Skeletal muscle satellite cell (primary cell): Measurements from ENCODE around the gene FBXW10. TPM values are rescaled to one million over a fixed set of nuclear protein-coding genes. Genes with fewer than 3 reads are reported as not detected.
"Not testable (repeated sequence)": the region's sequence is repeated elsewhere in the genome, so short reads cannot be mapped to it uniquely, and the experiment has no call there.

Experiments used
- H3K27me3 ChIP-seq: 2 replicates; pipeline ENCODE4 v1.7.0; 2013; ENCODE audit warnings: low read length; ENCODE audit not compliant: control insufficient read depth, insufficient read depth
- H3K36me3 ChIP-seq: 2 replicates; pipeline ENCODE4 v1.7.0; 2013; ENCODE audit warnings: mild to moderate bottlenecking, control low read depth, low read length; ENCODE audit not compliant: insufficient read depth
- H3K4me1 ChIP-seq: 2 replicates; pipeline ENCODE4 v1.7.0; 2013; ENCODE audit warnings: low read length; ENCODE audit not compliant: control insufficient read depth, insufficient read depth
- H3K4me2 ChIP-seq: 2 replicates; pipeline ENCODE4 v1.7.0; 2013; ENCODE audit warnings: mild to moderate bottlenecking, low read length
- H3K4me3 ChIP-seq: 2 replicates; pipeline ENCODE4 v1.7.0; 2013; ENCODE audit warnings: low read length
- H3K9ac ChIP-seq: 2 replicates; pipeline ENCODE4 v1.7.0; 2013; ENCODE audit warnings: mild to moderate bottlenecking, low read depth, low read length, moderate library complexity
- H3K9me3 ChIP-seq: replicated peaks from 2 replicates; pipeline ENCODE4 v1.7.0; 2013; ENCODE audit warnings: mild to moderate bottlenecking, control low read depth, low read length
- small RNA-seq: library from RNA; depleted of rRNA; stranded (forward); fragments of <200 nt; gene quantifications from one replicate; pipeline ENCODE3, GENCODE V24; 2012

The FBXW10 gene

DNA sequence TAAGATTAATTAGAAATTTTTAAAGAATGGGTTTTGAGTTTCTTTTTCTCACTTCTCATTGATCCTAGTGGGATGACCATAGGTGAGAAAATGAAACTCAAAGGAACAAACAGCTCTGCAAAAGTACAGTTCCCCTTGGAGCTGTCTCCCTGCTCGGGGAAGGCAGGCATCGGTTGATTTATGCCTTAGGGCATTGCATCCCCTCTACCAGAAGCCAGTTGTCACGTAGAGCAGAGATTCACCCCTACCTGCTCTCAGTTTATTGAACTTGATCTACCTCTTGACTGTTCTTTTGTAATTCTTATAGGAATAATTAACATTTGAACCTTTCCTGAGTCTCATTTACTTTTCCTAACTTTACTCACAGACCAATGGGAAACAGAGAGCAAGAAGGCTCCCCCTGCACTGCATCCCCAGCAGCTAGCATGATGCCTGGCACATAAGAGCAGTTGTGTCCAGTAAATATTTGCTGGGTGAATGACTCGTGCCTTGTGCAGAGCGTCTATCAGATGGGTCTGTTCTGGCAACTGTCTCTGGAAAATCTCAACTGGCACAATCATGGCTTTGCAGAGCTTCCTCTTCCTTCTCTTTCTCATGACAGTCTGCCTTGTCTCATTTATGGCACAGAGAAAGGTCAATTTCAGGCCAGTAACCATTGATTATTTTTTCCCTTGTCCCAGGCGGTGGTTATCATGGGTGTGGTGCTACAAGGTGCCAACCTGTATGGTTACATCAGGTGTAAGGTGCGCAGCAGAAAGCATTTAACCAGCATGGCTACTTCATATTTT, 59.8 kb downstream of the FBXW10 start:
- not testable (repeated sequence) for H3K4me3 ChIP-seq, H3K4me1 ChIP-seq, H3K27me3 ChIP-seq, H3K4me2 ChIP-seq, H3K9ac ChIP-seq, H3K9me3 ChIP-seq
- H3K36me3 ChIP-seq: peaks cover 11% of the 10 kb centered on the region

DNA sequence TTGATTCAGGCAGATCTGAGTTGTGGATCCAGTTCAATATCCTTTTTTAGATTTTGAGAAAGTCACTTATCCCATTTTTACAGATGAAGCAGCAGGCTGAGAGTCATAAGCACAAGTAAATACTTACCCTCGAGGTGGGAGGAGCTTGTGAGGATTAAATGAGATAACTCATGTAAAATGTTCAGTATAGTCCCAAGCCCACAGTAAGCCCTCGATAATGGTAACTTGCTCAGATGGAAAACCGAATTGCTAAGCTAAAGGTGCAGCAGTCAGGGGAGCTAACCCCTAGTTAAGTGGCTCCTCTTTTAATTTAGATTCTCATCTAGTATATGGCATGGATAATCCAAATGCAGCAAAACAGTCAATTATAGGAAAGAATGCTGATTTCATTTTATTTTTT, 72.1 kb downstream of the FBXW10 start:
- H3K9me3 ChIP-seq, H3K27me3 ChIP-seq, H3K9ac ChIP-seq, H3K4me3 ChIP-seq, H3K4me2 ChIP-seq, H3K36me3 ChIP-seq, H3K4me1 ChIP-seq: not testable (repeated sequence)

DNA sequence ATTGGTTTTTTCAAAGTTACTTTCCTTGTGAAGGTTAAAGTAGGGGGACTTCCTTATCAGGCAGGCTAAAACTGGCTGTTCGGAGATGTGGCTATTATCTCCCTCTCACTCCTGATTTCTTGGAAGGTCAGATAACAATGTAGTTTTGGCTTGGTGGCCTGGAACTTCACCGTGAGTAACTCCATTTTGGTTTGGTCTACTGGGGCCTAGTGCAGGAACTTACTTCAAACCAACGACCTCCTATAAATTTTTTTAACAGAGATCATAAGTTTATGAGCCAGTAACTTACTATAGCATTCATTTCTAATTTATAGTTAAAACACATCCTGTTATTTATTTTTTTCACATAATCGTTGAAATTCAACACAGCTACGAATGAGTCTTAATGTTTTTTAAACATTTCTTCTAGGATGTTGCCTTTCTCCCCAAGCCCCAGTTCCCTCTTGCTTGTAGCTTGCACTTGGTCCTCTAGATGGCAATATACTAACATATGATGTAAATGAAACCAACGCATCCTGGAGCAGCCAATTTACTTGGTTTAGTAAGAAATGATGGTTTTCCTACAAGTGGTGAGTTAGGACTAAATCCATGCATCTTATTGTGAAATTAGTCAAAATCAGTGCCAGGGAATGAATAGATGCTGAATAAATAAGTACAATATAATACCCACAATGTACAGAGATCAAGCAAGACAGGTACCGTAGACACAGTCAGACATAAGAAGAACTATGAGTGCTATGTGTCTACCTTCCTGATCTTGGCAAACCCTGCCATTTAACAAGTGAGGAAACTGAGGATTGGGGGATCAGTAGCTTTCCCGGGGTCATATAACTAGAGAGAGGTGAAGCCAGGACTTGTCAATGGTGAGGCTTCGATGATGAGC, 72.9 kb downstream of the FBXW10 start:
- not testable (repeated sequence) for H3K9me3 ChIP-seq, H3K27me3 ChIP-seq, H3K4me1 ChIP-seq, H3K9ac ChIP-seq, H3K4me3 ChIP-seq, H3K4me2 ChIP-seq, H3K36me3 ChIP-seq

DNA sequence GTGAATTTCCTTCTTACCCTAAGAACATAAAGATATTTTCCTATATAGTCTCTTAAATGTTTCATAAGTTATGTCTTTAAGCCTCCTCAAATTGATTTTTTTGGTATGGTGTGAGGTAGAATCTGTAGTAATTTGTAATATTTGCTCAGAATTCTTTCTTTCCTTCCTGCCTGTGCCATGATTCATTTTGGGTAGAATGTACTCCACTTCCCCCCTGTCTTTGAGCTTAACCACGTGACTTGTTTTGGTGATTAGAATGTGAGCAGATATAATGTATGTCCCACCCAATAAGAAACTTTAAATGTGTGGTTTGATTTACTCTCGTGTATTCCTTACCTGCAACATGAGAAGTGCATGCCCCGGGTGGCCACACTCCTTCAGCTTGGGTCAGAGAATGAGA, 77.6 kb downstream of the FBXW10 start:
- not testable (repeated sequence) for H3K4me2 ChIP-seq, H3K4me1 ChIP-seq, H3K4me3 ChIP-seq, H3K36me3 ChIP-seq, H3K9ac ChIP-seq, H3K27me3 ChIP-seq, H3K9me3 ChIP-seq

DNA sequence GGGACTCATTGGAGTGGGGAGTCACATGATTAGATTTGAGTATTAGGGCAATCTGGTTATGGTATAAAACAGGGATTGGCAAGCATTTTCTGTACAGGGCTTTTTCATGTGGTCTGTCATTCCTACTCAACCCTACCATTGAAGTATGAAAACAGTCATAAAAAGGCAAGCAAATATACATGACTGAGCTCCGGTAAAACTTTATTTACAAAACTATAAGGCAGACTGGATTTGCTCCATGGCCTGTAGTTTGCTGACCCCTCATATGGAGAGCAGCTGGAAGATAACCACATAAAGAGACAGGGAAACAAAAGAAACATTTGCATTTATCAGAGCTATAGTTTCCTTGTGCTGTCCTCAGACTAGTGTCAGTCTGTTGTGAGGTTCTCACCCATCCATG, 83.8 kb downstream of the FBXW10 start:
- H3K9ac ChIP-seq, H3K4me1 ChIP-seq, H3K36me3 ChIP-seq, H3K4me2 ChIP-seq, H3K27me3 ChIP-seq, H3K4me3 ChIP-seq, H3K9me3 ChIP-seq: not testable (repeated sequence)

Small RNA genes lying within 50 kb of the gene (small RNA-seq; reads per million reads assigned to genes)
- not detected for gene AC026271.4
